Ectodermal cell (in vitro differentiated cells): Measurements from ENCODE around the gene DNAJB8.

Source experiments
- H3K27ac ChIP-seq: 2 replicates; pipeline ENCODE4 v1.7.0; 2013; ENCODE audit warnings: mild to moderate bottlenecking, low read depth, low read length; ENCODE audit not compliant: insufficient read depth, poor library complexity, severe bottlenecking
- H3K27me3 ChIP-seq: 2 replicates; pipeline ENCODE4 v1.7.0; 2013; ENCODE audit warnings: mild to moderate bottlenecking, low read length; ENCODE audit not compliant: insufficient read depth, control insufficient read depth, poor library complexity, severe bottlenecking
- H3K36me3 ChIP-seq: one replicate; pipeline ENCODE4 v1.7.0; 2013; ENCODE audit warnings: low read length; ENCODE audit not compliant: control insufficient read depth, insufficient read depth
- H3K4me1 ChIP-seq: one replicate; pipeline ENCODE4 v1.7.0; 2013; ENCODE audit warnings: low read length; ENCODE audit not compliant: control insufficient read depth, insufficient read depth
- H3K4me3 ChIP-seq: 2 replicates; pipeline ENCODE4 v1.7.0; 2013; ENCODE audit warnings: low read depth, low read length, control low read depth; ENCODE audit not compliant: insufficient read depth
- H3K9me3 ChIP-seq: 2 replicates; pipeline ENCODE4 v1.7.0; 2013; ENCODE audit warnings: mild to moderate bottlenecking, low read length, moderate library complexity; ENCODE audit not compliant: control insufficient read depth
- WGBS, 2 experiments: methylation state at CpG; one replicate each; pipeline ENCODE4 v1.1.7; 2013; ENCODE audit warnings: missing lambda C conversion rate in 2 of 2; 5-methylcytosine and 5-hydroxymethylcytosine counted together

Gene DNAJB8

DNA sequence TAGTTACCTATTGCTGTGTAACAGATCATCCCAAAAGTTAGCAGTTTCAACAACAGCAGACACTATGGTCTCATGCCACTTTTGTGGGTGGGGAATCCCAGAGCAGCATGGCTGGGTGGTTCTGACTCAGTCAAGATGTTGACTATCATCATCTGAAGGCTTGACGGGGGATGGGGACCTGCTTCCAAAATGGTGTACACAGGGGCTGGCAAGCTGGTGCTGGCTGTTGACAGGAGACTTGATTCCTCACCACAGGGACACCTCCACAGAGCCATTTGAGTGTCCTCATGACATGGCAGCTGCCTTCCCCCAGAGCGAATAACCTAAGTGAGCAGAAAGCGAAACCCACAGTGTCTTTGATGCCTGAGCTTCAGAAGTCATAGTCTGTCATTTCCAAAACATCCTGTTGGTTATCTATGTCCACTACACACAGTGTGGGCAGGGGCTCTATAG, 19.1 kb downstream of the DNAJB8 start:
- Histone ChIP-seq H3K27me3 (no peaks in the 10 kb centered on the region), H3K9me3 (no peaks in the 10 kb centered on the region), H3K36me3 (no peaks in the 10 kb centered on the region), H3K4me3 (no peak overlapping the region), H3K27ac (no peak overlapping the region), H3K4me1 (no peaks in the 10 kb centered on the region)
- WGBS, 2 experiments, result 89 to 93% methylated on average over 3 of the region's 3 CpGs

DNA sequence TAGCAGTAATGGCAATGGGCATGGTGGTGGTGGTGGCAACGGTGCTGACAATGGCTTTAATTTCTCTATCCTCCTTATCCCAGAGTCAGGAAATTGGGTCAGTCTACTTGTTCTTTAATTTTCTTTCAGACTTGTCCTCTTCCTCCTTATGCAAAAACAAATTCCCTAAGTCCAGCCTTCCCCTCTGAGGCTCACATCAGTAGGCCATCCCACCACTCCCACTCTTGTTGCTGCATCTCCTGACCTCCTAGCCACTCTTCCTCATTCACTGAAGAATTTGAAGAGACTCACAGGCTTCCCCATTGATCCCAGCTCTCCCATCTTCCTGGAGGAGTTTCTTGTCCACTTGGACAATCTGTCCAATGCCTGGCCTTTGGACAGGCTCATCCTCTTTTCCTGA, 19.9 kb downstream of the DNAJB8 start:
- Histone ChIP-seq H3K9me3 (no peaks in the 10 kb centered on the region), H3K27ac (no peak overlapping the region), H3K36me3 (no peaks in the 10 kb centered on the region), H3K4me1 (no peaks in the 10 kb centered on the region), H3K4me3 (no peak overlapping the region), H3K27me3 (no peaks in the 10 kb centered on the region)
- whole genome bisulfite sequencing, 2 experiments, result 86 to 100% methylated on average over 1 of the region's 1 CpG

DNA sequence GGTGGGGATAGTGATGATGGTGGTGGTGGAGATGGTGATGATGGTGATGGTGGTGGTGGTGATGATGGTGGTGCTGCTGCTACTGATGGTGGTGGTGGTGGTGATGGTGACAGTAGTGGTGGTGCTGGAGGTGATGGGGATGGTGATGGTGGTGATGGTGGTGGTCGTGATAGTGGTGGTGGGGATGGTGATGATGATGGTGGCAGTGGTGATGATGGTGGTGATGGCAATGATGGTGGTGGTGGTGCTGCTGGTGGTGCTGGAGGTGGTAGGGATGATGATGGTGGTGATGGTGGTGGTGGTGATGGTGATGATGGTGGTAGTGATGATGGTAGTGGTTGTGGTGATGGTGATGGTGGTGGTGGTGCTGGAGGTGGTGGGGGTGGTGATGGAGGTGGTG, 21.3 kb downstream of the DNAJB8 start:
- Histone ChIP-seq H3K4me3 (no peak overlapping the region), H3K27ac (no peak overlapping the region), H3K36me3 (no peaks in the 10 kb centered on the region), H3K4me1 (no peaks in the 10 kb centered on the region), H3K9me3 (no peaks in the 10 kb centered on the region), H3K27me3 (no peaks in the 10 kb centered on the region)
- 91 to 93% methylated on average over 1 of the region's 1 CpG for WGBS, 2 experiments

DNA sequence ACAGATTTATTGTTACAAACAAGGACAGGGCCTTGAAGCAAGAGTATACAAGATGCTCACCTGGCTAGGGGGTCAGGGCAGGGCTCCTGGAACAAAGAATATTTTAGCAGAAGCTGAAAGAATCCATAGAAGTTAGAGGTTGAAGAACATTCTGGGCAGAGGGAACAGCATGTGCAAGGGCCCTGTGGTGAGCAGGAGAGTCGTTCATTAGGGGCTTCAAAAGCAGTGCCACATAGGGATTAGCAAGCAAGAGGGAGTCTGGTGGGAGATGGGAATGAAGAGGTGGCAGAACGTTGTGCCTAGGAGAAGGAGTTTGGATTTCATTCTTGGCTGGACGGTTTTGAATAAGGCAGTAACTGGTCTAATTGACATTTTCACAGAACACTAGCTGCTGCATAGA, 22.9 kb downstream of the DNAJB8 start:
- no peaks in the 10 kb centered on the region for H3K4me1 ChIP-seq
- H3K27ac ChIP-seq, result no peak overlapping the region
- H3K4me3 ChIP-seq, result no peak overlapping the region
- 78 to 79% methylated on average over 3 of the region's 3 CpGs for WGBS, 2 experiments
- H3K27me3 ChIP-seq, result no peaks in the 10 kb centered on the region
- no peaks in the 10 kb centered on the region for H3K9me3 ChIP-seq
- H3K36me3 ChIP-seq, result no peaks in the 10 kb centered on the region

DNA sequence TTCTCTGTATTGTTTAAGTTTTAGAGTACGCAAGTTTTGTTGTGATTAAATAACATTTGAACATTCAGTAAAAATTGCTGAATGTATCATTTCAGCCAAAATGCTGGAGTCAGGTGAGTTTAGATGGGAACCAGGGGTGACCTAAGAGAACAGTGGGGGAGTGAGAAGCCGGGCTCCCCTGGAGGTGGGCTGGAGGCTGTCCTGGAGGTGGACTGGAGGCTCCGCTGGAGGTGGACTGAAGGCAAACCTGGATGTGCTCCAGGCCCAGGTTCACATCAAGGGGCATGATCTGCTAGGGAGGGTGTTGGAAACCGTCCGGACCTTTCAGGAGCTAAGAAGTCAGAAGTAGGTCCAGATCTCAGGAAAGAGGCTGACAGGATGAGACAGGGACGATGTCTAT, 23.7 kb downstream of the DNAJB8 start:
- WGBS, 2 experiments, result 92 to 93% methylated on average over 6 of the region's 6 CpGs
- Histone ChIP-seq H3K27me3 (no peaks in the 10 kb centered on the region), H3K36me3 (no peaks in the 10 kb centered on the region), H3K9me3 (no peaks in the 10 kb centered on the region), H3K4me1 (no peaks in the 10 kb centered on the region), H3K27ac (no peak overlapping the region), H3K4me3 (no peak overlapping the region)

DNA sequence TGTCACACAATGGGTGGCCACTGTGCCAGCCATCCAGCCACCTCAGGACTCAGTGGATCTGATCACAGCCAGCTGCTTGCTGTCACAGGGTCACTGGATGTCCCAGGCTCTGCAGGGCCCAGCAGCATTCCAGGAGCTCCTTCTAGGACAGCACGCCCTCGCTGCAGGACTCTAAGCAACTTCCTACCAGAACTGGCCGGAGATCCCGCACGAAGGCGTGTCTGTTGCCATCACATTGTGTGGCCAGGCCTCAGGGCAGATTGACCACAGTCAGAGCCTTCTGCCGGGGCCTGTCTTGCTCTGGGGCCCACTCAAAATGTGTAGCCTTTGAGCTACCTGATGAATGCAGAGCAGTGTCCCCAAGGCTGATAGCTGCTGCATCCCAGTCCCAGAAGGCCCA, 24.6 kb downstream of the DNAJB8 start:
- no peaks in the 10 kb centered on the region for H3K9me3 ChIP-seq
- no peaks in the 10 kb centered on the region for H3K36me3 ChIP-seq
- no peaks in the 10 kb centered on the region for H3K4me1 ChIP-seq
- H3K27me3 ChIP-seq, result no peaks in the 10 kb centered on the region
- H3K4me3 ChIP-seq, result no peak overlapping the region
- H3K27ac ChIP-seq, result no peak overlapping the region
- WGBS, 2 experiments, result 91 to 94% methylated on average over 7 of the region's 7 CpGs

DNA sequence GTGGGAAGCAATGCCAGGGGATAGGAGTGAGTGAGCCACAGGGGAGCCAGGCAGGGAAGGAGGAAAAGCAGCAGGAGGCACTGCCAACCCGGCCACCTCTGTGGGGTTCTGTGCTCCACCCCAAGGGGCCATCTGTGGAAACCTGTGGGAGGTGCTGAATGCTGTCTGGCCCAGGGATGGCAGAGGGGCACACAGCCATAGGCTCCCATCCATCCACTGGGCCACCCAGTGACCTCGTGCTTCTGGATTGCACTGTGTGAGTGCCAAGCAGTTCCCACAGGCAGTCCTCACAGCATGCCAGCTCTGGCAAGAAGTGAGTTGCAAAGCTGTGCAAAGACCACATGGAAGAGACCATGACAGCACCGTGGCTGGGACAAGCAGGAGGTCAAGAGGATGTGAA, 27.5 kb downstream of the DNAJB8 start:
- Histone ChIP-seq H3K4me1 (peaks cover 10% of the 10 kb centered on the region), H3K4me3 (no peak overlapping the region), H3K9me3 (no peaks in the 10 kb centered on the region), H3K27ac (no peak overlapping the region), H3K36me3 (no peaks in the 10 kb centered on the region), H3K27me3 (no peaks in the 10 kb centered on the region)
- WGBS, 2 experiments, result 80 to 81% methylated on average over 3 of the region's 3 CpGs

DNA sequence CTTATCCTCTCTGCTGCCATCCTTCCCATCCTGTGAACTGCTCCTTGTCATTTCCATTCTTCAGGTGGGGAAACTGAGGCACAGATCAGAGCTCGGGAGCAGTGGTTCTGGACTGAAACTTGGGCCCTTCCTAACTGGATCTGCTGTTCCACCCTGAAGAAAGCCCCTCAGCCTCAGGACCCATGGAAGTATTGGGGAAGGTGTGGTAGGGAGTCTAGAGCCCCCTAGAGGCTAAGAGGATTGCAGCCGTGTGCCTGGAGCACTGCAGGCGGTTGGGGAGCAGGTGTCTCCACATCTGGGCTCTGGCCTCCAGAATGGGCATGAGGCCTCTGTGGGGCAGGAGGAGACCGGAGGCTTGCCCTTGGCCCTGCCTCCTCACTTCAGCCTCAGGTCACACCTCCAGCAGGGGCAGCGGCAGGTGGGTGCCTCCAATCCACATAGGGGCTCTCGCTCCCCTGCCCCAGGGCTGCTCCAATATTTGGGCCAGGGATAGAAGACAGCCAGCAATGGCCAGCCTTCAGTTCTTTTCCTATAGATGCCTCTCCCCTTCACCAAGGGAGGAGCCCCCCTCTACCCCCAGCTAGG, 28.1 kb downstream of the DNAJB8 start:
- no peaks in the 10 kb centered on the region for H3K9me3 ChIP-seq
- H3K4me1 ChIP-seq, result peaks cover 11% of the 10 kb centered on the region
- H3K27me3 ChIP-seq, result peaks cover 4% of the 10 kb centered on the region
- no peak overlapping the region for H3K27ac ChIP-seq
- 71 to 75% methylated on average over 6 of the region's 6 CpGs for WGBS, 2 experiments
- no peaks in the 10 kb centered on the region for H3K36me3 ChIP-seq
- H3K4me3 ChIP-seq, result no peak overlapping the region

DNA sequence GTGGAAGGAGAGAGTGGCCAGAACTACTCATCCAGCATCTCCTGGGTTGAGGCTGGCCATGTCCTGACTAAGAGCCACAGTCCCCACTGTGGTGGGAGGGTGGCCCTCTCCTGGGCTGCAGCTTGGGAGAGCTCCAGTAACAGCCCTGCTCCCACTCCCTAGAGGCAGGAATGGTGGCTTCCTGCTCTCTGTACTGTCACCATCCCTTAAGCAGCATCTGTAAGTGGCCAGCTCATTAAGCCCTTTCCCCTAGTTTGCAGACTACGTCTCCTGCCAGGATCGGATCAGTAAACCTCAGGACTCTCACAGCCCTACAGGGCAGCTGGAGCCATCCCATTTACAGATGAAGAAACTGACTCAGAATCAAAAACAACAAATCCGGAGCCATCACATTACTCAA, 30.5 kb downstream of the DNAJB8 start:
- WGBS, 2 experiments, result 76 to 83% methylated on average over 3 of the region's 3 CpGs
- Histone ChIP-seq H3K27ac (no peak overlapping the region), H3K36me3 (no peaks in the 10 kb centered on the region), H3K4me1 (peaks cover 19% of the 10 kb centered on the region), H3K27me3 (peaks cover 28% of the 10 kb centered on the region), H3K4me3 (no peak overlapping the region), H3K9me3 (no peaks in the 10 kb centered on the region)

DNA sequence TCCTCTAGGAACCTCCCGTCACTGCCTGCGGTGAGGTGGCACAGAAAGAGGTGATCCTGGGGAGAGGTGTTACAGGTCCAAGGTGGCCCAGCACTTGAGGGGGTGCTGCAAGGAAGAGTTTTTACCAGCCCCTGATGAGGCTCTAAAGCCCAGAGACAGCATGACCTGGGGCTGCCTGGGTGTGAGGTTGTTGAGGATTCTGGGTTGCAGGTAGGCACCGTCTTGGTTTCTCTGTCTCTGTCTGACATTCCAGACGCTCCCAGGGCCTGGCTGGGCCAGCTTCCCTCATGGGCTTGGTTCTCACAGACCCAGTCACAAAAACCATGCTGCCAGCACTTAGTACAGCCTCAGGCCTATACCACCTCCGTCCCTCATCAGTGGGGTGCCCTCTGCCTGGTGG, 31.1 kb downstream of the DNAJB8 start:
- H3K9me3 ChIP-seq, result no peaks in the 10 kb centered on the region
- WGBS, 2 experiments, result 87 to 89% methylated on average over 5 of the region's 5 CpGs
- peaks cover 22% of the 10 kb centered on the region for H3K4me1 ChIP-seq
- H3K36me3 ChIP-seq, result no peaks in the 10 kb centered on the region
- H3K27ac ChIP-seq, result no peak overlapping the region
- no peak overlapping the region for H3K4me3 ChIP-seq
- peaks cover 35% of the 10 kb centered on the region for H3K27me3 ChIP-seq

DNA sequence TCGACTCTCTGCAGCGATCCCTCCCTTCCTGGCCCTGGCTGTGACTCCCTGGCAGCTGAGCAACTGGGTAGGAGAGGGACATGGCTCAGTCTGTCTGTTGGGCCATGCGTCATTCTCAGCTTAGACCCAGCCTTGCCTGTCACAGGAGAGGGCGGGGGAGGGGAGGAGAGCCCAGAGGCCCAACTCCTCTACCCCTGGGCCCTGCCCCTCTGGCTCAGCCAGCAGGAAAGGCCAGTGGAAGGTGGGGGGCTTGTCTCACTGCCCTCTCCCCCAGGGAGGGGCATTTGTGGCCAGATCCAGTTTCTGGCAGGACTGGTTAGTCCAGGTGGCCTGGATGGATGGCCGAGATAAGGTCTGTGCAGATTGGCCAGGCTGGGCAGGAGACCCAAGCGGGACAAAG, 31.6 kb downstream of the DNAJB8 start:
- 76 to 80% methylated on average over 6 of the region's 6 CpGs for WGBS, 2 experiments
- Histone ChIP-seq H3K9me3 (no peaks in the 10 kb centered on the region), H3K27ac (no peak overlapping the region), H3K36me3 (no peaks in the 10 kb centered on the region), H3K4me1 (peaks cover 24% of the 10 kb centered on the region), H3K27me3 (peaks cover 40% of the 10 kb centered on the region), H3K4me3 (no peak overlapping the region)
